GM18526 (cell line): ENCODE results near the gene PCNX4.

Experiments
- POLR2A ChIP-seq: IDR thresholded peaks from 3 replicates; pipeline ENCODE4 v1.6.1; 2011; ENCODE audit not compliant: insufficient read length; ENCODE audit errors: extremely low read depth

The PCNX4 gene

DNA sequence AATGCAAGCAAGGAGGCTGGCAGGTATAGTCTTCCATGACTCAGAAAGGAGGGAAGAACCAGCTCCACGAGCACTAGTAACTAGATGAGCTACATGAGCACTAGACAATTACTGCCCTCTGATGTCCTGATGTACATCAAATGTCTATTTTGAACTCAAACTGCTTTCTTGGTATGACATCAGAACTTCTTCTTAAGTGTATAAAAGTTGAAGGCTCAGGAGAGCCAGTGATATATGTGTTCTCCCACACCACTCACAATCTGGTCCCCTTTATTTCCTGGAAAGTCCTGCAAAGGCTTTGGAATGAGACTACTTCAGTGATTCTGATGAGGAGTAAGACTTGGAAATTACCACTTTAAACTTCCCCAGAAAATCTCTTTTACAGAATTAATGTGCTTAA, 92.0 kb downstream of the PCNX4 start:
- no peak for TF ChIP-seq POLR2A

DNA sequence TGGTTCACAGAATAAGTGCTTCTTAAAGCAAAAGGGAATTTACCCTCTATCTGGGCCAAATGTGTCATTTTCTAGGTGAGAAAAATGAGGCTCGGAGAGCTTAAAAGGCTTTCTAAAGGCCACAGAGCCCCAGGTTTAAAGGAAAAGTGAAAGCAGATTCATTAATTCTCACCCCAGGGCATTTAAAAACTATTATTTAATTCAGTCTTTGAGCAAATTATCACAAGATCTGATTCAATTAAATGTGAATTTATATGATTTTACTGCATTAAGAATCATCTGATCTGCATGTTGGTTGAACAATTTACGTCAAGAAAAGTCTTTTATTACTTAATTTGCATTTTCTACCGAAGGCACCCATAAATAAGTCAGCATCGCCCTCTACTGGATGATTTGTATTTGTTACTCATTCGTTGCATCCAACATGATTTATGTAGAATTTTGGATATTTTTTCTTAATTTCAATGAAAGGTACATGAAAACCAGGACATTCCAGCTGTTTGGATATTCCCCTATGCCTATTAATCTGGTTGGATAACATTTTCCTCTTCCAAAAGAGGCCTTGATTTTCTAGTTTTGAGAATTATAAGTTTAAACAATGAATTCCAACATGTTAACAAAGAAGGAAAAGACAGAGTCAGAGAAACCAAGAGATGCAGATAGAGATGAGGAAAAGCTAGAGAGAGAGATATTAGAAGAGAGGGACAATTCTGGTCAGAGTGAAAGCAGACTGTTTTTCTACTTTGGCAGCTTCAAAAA, 92.6 kb downstream of the PCNX4 start:
- no peak for TF ChIP-seq POLR2A

DNA sequence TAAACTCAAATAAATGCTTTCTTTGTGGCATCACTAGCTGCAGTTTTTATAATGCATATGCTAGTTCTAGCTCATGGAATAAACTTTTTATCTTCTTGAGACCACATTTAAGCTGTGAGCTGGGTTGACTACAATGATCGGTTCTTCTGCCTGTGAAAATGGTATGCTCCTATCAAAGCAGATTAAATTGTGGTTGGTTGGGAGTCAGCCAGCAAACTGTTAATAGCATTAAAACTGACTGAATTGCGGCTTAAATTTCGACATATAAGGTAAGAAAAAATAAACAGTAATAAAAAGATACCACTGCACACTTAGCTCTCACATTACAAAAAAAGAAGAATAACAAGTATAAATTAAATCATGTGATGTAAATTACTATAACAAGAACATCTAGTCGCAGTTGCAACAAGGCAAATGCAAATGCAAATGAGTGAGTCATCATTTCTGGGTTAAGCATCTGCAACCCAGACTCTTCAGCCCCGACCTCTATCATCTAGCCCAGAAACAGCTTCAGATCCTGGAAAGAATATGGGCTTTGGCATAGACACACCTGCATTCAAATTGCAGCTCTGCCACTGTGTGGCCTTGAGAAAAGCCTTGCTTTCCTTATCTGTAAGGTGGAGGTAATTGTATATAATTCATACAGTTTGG, 93.3 kb downstream of the PCNX4 start:
- TF ChIP-seq POLR2A: no peak

DNA sequence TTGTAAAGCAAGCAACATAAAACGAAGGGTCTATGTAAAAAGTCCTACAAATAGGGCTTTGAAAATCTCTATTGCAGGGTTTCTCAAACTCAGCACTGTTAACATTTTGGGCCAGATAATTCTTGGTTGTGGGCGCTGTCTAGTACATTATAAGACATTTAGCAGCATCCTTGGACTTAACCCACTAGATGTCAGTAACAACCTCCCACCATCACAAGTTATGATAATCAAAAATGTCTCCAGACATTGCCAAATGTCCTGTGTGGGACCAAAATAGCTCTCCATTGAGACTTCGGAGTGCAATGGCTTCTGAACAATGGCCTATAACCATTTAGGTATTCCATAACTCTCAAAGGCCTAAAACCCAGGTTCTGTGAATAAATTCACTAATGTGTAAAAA, 96.4 kb downstream of the PCNX4 start:
- TF ChIP-seq POLR2A: no peak

DNA sequence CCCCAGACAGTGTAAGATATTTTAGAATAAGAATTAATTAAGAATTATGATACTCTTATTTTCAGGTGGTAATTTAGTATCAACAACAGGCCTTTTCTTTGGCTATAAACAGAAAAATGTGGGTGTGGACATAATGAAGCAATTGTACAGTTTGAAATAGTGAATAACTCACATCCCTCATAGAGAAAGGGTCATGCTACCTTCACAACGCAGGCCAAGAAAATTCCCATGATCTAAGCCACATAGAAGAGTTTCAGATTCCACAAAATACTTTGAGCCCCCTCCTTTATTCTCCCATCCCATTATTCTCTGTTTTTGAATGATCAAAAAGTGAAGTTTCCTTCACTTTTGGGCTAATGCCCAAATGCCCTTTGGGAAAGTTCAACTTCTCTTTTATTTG, 97.0 kb downstream of the PCNX4 start:
- TF ChIP-seq POLR2A: no peak

DNA sequence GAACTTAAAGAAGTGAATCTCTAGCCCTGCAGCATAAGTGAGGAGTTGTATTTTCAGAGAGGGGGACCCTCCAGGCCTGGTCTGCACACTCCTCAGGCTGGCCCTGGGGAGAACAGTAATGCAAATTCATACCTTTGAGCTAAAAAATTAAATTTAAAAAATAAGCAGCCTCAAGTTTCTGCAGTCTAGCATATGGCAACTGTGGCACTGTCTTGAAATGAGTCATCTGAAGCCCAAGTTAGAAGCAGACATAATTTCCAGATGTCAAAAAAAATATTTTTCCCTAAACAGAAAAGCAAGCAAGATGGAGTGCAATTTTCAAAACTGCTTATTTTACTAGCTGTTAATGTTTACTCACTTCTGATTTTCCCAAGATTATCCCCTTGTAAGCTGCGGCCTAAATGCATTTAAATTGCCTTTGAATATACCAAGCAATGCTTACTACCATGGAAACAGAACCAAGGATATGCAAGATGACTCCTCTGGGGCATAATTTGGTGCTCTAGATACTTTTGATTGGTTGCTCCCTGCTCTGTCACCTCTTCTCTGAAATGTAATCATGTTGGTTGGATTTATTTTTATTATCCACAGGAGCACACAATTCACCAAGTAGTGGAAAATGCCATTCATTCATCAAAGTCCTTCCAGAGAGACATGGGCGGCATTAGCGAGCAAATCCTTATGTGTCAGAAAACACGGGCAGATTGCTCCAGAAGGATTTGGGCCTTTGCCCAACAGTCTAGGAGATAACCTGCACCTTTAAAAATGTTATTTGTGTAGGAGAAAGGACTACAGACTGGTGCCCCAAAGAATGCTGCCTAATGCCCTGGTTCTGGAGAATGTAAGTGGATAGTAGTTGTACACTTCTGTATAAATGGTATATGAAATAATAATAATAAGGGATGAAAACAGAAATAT, 98.5 kb downstream of the PCNX4 start:
- TF ChIP-seq POLR2A: no peak

DNA sequence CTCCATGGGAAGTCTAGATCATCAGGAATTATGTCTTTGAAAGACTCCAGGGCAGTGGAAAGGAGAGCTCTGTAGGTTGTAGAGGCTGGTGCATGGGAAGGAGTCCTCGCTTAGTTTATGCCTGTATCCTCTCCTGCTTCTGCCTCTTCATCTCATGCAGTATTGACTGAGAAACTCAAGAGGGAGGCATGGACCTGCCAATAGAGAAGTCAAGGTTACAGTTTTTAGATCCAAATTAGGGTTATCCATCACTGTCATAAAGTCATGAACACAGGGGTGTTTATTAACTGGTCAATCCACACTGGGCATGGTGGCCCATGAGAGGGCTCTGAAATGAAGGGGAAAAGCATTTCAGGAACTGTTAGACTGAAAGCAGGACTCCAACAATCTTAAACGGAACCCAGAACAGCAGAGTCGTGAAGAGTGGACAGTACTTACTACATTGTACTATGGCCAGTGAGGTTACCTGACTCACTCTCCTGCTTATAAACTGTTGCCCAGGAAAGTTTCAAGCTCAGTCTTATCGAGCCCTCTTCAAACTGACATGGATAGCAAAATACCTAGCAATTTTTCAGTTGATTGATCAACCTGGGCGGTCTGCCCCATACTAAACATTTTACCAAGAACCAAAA, 103.6 kb downstream of the PCNX4 start:
- TF ChIP-seq POLR2A: no peak

DNA sequence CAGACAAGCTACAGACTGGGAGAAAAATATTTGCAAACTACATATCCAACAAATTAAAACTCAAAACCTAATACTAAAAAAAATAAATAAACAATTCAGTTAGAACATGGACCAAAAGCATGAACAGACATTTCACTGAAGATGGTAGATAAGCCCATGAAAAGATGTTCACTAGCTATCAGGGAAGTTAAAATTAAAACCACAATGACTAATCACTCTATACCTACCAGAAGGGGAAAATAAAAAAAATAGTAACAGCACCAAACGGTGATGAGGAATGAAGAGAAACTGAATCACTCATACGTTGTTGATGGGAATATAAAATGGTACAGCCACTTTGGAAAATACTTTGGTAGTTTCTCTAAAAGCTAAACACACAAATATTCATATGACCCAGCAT, 104.6 kb downstream of the PCNX4 start:
- no peak for TF ChIP-seq POLR2A

DNA sequence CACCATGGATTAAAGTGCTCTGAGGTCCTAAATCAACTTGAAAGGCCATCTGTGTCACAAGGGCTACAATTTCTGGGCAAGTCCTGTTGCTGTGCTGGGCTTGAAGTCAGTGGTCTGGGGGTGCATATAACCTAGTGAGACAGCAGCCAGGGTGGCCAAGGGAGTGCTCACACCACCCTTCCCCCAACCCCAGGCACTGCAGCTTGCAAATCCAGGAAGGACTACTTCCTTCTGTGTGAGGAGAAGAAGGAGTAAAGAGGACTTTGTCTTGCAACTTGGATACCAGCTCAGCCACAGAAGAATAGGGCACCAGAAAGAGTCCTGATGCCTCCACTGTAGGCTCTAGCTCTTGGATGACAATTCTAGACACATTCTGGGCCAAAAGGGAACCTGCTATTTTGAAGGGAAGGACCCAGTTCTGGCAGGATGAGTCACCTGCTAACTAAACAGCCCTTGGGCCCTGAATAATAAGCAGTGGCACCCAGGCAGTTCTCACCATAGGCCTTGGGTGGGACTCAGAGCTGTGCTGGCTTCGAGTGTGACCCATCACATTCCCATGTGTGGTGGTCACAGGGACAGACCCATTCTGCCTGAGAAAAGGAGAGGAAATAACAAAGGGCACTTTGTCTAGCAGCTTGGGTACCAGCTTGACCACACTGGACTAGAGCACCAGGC, 106.0 kb downstream of the PCNX4 start:
- TF ChIP-seq POLR2A: no peak

DNA sequence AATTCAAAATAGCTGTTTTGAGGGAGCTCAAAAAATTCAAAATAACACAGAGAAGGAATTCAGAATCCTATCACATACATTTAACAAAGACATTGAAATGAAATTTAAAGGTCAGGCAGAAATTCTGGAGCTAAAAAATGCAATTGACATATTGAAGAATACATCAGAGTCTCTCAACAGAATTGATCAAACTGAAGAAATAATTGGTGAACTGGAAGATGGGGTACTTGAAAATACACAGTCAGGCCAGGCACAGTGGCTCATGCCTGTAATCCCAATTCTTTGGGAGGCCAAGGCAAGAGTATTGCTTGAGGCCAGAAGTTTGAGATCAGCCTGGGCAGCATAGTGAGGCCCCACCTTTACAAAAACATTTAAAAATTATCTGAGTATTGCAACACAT, 107.6 kb downstream of the PCNX4 start:
- TF ChIP-seq POLR2A: no peak

DNA sequence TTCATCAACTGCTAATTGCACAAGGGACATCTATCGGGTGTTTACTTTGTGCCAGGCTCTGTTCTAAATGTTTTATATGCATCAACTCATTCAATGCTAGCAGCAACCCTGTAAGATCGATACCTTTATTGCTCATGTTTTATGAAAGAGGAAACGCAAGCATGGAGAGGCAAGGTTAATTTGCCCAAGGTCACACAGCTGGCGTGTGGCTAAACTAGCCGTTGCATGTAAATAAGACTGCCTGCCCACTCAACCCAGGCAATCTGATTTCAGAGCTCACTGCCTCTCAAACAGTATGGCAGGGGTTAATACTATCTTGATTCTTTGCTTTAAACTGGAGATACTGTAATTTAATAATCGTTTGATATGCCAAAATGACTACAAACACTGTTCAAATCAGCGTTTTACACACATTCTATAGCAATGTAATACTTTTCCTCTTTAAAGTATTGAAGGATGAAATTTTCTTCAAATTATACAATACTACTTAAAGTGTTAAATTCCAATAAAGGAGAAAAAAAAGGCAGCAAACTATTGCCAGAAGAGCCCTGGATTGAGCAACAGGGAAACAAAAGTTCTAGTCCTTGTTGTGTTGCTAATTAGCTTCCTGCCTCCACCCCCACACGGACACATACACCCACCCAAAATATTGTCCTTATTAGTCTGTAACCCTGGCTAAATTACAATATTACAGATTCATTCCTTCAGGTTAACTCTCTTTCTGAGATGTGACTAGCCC, 112.5 kb downstream of the PCNX4 start:
- TF ChIP-seq POLR2A: peak; percentile 40

DNA sequence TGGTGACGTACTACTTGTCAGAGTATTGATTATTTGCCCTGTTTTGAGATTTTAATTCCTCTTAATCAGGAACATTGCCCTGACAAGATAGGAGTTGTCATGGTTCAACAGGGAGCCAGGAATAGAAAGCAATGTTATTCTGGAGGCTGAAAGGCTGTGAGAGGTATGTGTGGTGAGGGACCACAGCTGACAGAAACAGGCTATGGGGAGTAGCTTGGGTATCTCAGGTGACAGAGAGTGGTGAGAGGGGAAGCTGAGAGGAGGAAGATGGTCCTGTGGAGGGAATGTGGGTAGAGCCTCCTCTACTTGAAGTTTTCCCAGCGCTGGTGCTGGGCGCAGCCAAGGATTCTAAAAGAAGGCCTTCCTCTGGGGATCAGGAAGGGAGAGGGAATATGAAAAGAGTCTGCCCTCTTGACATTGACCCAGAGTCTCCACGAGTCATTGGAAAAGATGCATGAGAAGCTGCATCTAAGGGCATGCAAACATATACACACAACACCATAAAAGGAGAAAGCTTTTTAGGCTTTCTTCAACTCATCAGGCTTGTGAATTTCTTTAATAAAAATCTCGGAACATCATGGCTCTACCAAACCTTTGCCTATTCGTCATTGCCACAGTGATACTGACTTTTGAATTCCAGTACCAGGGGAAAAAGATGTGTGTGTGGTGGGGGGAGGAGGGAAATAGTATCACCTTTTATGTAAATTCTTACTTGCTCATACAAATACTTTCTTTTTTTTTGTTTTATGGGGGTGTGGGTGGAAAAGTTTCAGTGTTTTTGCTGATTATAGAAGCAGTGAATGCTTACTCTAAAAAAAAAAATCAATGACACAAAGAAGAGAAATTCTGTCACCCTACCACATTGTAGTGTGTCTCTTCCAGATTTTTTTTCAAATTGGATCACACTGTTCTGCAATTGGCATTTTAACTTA, 113.4 kb downstream of the PCNX4 start:
- no peak for TF ChIP-seq POLR2A

DNA sequence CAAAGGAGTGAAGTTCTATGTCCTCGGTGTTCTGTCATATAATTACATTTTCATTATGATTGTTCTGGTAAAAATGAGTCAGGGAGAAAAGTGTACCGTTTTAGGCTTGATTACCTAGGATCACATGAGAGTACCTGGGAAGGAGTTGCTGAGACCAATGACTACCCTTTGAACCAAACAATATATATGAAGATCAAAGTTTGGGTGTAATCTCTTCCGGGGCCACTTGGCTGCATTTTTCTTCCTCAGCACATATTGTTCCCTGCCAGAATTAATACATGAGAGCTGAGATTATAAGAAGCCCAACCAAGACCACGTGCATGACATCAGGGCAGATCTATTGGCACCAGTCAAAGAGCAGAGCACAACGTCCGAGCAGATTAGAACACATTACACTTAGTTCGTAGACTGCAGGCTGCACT, 114.5 kb downstream of the PCNX4 start:
- no peak for TF ChIP-seq POLR2A
